DOHH2 (cell line): ENCODE results near the gene DRGX.

Source experiments
- H3F3A ChIP-seq: fragments of 200-600 bp; sonication (generic), shearing (Covaris generic); 2 replicates; pipeline ENCODE4 v1.6.0; 2016; ENCODE audit warnings: antibody characterized with exemption, mild to moderate bottlenecking; ENCODE audit not compliant: control insufficient read depth, insufficient read depth
- H3K27ac ChIP-seq: fragments of 200-600 bp; sonication (generic); 2 replicates; pipeline ENCODE4 v1.5.1; 2014; ENCODE audit warnings: low read depth, mild to moderate bottlenecking, low read length, moderate library complexity
- H3K27me3 ChIP-seq: fragments of 200-600 bp; sonication (generic); 2 replicates; pipeline ENCODE4 v1.6.1; 2014; ENCODE audit warnings: mild to moderate bottlenecking, low read length, mixed read lengths; ENCODE audit not compliant: control insufficient read depth
- H3K36me3 ChIP-seq: fragments of 200-600 bp; sonication (generic); 2 replicates; pipeline ENCODE4 v1.6.1; 2014; ENCODE audit warnings: mild to moderate bottlenecking, low read length, moderate library complexity, mixed read lengths; ENCODE audit not compliant: control insufficient read depth
- H3K4me1 ChIP-seq: fragments of 200-600 bp; sonication (generic); 2 replicates; pipeline ENCODE4 v1.6.1; 2014; ENCODE audit warnings: mild to moderate bottlenecking, low read length, mixed read lengths; ENCODE audit not compliant: control insufficient read depth
- H3K4me2 ChIP-seq: fragments of 200-600 bp; sonication (generic); 2 replicates; pipeline ENCODE4 v1.6.0; 2014; ENCODE audit warnings: mild to moderate bottlenecking, low read length, moderate library complexity
- H3K4me3 ChIP-seq: fragments of 200-600 bp; sonication (generic); 2 replicates; pipeline ENCODE4 v1.5.1; 2014; ENCODE audit warnings: mild to moderate bottlenecking, low read length, mixed read lengths
- H3K79me2 ChIP-seq: fragments of 200-600 bp; sonication (generic); 2 replicates; pipeline ENCODE4 v1.6.1; 2014; ENCODE audit warnings: mild to moderate bottlenecking, low read length, mixed read lengths; ENCODE audit not compliant: control insufficient read depth
- H3K9me2 ChIP-seq: fragments of 200-600 bp; sonication (generic); replicated peaks from 2 replicates; pipeline ENCODE4 v1.6.1; 2014; ENCODE audit warnings: mild to moderate bottlenecking, low read length, mixed read lengths; ENCODE audit not compliant: control insufficient read depth
- H3K9me3 ChIP-seq: fragments of 200-600 bp; sonication (generic); 2 replicates; pipeline ENCODE4 v1.6.1; 2014; ENCODE audit warnings: antibody characterized with exemption, low read length, mixed read lengths; ENCODE audit not compliant: control insufficient read depth, insufficient read depth
- H4K20me1 ChIP-seq: fragments of 200-600 bp; sonication (generic); 2 replicates; pipeline ENCODE4 v1.6.0; 2014; ENCODE audit warnings: low read depth, mild to moderate bottlenecking, antibody characterized with exemption, low read length, moderate library complexity; ENCODE audit not compliant: control insufficient read depth, insufficient read depth
- EZH2phosphoT487 ChIP-seq: fragments of 200-600 bp; sonication (generic); IDR thresholded peaks from 2 replicates; pipeline ENCODE4 v1.6.1; 2017; ENCODE audit warnings: borderline replicate concordance, mild to moderate bottlenecking, antibody characterized with exemption, low read length, moderate library complexity, mixed read lengths
- TF ChIP-seq, protein P1 (sequence below): fragments of 200-600 bp; sonication (generic); IDR thresholded peaks from one replicate; pipeline ENCODE4 v1.5.1; 2014; ENCODE audit warnings: antibody characterized with exemption, mild to moderate bottlenecking, low read depth, low read length; ENCODE audit not compliant: poor library complexity, severe bottlenecking

The DRGX gene

DNA sequence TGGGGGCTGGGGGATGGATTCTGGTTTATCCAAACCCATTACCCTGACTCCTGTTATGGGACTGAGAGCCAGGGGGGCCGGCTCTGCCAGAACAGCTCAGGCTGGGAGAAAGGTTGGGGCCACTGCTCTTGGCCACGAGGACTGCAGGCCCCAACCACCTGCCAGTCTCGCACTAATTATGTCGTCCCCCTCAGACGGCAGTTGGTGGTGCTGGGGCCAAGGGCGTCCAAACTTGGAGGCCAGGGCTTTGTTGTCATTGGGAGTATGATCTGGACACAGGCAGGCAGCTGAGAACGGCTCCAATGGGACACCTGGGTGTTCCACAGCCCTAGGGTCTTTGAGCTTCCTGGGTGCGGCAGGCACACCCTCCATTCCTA lies 34.7 kb downstream of the DRGX start:
- Histone ChIP-seq H4K20me1 (no peaks in the 10 kb centered on the region), H3K36me3 (no peaks in the 10 kb centered on the region), H3K27me3 (no peaks in the 10 kb centered on the region), H3K4me3 (no peak overlapping the region), H3K4me2 (no peak overlapping the region), H3K9me2 (no peaks in the 10 kb centered on the region), H3K27ac (no peak overlapping the region), H3K79me2 (no peaks in the 10 kb centered on the region), H3F3A (no peaks in the 10 kb centered on the region), H3K9me3 (no peaks in the 10 kb centered on the region), H3K4me1 (no peaks in the 10 kb centered on the region)
- TF ChIP-seq, protein P1, sequence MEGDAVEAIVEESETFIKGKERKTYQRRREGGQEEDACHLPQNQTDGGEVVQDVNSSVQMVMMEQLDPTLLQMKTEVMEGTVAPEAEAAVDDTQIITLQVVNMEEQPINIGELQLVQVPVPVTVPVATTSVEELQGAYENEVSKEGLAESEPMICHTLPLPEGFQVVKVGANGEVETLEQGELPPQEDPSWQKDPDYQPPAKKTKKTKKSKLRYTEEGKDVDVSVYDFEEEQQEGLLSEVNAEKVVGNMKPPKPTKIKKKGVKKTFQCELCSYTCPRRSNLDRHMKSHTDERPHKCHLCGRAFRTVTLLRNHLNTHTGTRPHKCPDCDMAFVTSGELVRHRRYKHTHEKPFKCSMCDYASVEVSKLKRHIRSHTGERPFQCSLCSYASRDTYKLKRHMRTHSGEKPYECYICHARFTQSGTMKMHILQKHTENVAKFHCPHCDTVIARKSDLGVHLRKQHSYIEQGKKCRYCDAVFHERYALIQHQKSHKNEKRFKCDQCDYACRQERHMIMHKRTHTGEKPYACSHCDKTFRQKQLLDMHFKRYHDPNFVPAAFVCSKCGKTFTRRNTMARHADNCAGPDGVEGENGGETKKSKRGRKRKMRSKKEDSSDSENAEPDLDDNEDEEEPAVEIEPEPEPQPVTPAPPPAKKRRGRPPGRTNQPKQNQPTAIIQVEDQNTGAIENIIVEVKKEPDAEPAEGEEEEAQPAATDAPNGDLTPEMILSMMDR, result no peak
- TF ChIP-seq EZH2phosphoT487, result no peak

DNA sequence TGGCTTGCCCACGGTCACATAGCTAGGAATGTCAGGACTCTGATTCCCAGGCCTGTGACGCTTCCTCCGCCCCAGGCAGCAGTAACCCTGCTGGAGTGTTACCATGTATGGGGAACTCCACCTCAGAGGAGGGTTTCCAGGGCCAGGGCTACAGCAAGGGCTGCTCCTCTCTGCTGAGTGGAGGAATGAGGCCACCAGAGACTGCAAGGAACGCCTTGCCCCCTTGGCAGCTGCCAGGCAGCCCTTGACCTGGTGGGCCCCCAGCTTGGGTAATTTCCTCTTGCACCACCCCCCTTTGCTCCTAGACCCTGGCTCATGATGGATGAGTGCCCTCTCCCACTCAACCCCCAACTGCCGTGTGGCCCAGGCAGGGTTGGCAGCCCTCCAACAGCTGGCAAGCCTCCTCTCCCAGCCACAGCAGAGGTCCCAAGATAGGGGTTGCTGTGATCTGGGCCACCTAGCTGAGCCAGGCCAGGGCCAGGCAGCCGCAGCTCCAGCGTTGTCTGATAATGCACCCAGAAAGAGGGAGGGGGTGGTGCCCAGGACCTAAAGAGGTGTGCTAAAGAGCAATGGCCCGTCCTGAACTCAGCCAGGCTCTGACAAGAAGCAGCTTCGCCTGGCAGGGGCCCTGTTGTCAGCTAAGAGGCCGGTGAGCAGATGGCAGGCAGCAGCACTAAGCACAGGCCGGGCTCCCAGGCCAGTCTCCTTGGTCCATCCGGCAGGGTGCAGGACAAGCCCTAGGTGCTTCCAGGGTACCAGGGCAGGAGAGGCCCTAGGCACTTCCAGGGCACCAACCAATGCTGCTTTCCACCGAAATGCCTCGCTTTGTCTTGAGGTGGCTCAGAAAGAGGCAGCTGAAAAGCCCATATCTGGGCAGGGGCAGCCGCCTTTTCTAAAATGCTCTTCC lies 35.4 kb downstream of the DRGX start:
- Histone ChIP-seq H3K27me3 (no peaks in the 10 kb centered on the region), H3K79me2 (no peaks in the 10 kb centered on the region), H3F3A (no peaks in the 10 kb centered on the region), H4K20me1 (no peaks in the 10 kb centered on the region), H3K9me3 (no peaks in the 10 kb centered on the region), H3K4me3 (no peak overlapping the region), H3K4me2 (no peak overlapping the region), H3K4me1 (no peaks in the 10 kb centered on the region), H3K27ac (no peak overlapping the region), H3K36me3 (no peaks in the 10 kb centered on the region), H3K9me2 (no peaks in the 10 kb centered on the region)
- TF ChIP-seq EZH2phosphoT487, result no peak
- TF ChIP-seq, protein P1, result no peak

DNA sequence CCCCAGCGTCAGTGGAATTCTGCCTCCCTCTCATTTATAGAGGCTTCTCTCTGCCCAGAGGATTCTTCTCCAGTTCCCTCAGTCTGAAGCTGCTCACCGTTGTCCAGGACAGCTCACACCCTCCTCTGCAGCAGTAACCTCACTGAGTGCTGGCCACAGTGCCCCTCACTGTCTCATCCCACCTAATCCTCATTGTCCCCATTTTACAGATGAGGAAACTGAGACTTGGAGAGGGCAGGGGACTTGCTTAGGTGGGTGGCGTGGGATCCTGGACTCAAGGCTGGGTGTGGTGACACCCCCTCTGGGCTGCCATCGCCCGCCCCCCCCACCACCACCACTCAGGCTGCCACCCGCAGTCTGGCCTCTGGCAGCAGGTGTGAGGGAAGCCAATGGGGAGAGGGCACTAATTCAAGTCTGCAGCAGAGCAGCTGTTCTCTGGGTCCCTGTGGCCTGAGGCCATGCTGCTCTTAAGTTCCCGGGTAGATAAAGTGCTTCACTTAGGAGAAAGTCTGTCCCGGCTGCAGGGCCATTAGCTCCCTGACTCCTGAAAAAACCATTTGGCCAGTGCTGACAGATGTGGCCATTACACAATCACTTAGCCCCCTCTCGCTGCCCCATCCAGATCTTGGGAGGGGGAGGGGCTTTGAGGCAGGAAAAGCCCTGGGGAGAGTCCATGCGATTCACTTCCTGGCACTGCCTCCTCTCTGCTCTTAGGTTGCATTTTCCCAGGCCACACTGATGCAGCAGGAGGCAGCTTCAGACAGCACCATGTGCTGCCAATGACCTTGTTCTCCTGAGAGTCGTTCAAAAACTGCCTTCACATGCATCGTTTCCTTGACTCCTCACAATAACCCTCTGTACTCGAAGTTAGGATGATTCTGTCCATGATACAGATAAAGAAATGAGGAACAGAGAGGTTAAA lies 36.3 kb downstream of the DRGX start:
- Histone ChIP-seq H3K9me3 (no peaks in the 10 kb centered on the region), H3F3A (no peaks in the 10 kb centered on the region), H3K4me2 (no peak overlapping the region), H3K9me2 (no peaks in the 10 kb centered on the region), H3K4me3 (no peak overlapping the region), H3K4me1 (no peaks in the 10 kb centered on the region), H3K36me3 (no peaks in the 10 kb centered on the region), H3K79me2 (no peaks in the 10 kb centered on the region), H4K20me1 (no peaks in the 10 kb centered on the region), H3K27me3 (no peaks in the 10 kb centered on the region), H3K27ac (no peak overlapping the region)
- no peak for TF ChIP-seq EZH2phosphoT487
- TF ChIP-seq, protein P1, result no peak
